Muscle layer of duodenum (tissue), 2 donors: ENCODE measurements around the gene SEMA4B.

Experiments
- H3K27ac ChIP-seq: one replicate; pipeline ENCODE4 v1.7.0; 2013; ENCODE audit warnings: mild to moderate bottlenecking, low read length
- H3K27me3 ChIP-seq: one replicate; pipeline ENCODE4 v1.7.0; 2013; ENCODE audit warnings: low read depth, mild to moderate bottlenecking, control low read depth, low read length
- H3K36me3 ChIP-seq, 2 donors: one replicate each; pipeline ENCODE4 v1.7.0; 2013; ENCODE audit warnings: low read length in 2 of 2, control low read depth in 1 of 2, mild to moderate bottlenecking in 1 of 2; ENCODE audit not compliant: insufficient read depth in 2 of 2, control insufficient read depth in 1 of 2
- H3K4me1 ChIP-seq, 2 donors: one replicate each; pipeline ENCODE4 v1.7.0; 2013; ENCODE audit warnings: low read length in 2 of 2, mild to moderate bottlenecking in 2 of 2, control low read depth in 1 of 2, moderate library complexity in 1 of 2; ENCODE audit not compliant: insufficient read depth in 2 of 2, control insufficient read depth in 1 of 2
- H3K4me3 ChIP-seq, 2 donors: one replicate each; pipeline ENCODE4 v1.7.0; 2013; ENCODE audit warnings: low read length in 2 of 2, low read depth in 1 of 2, mild to moderate bottlenecking in 1 of 2
- H3K9me3 ChIP-seq, 2 donors: one replicate each; pipeline ENCODE4 v1.7.0; 2013; ENCODE audit warnings: low read length in 2 of 2, control low read depth in 1 of 2, mild to moderate bottlenecking in 1 of 2; ENCODE audit not compliant: control insufficient read depth in 1 of 2
- donor health status: healthy.

Gene SEMA4B, protein sequence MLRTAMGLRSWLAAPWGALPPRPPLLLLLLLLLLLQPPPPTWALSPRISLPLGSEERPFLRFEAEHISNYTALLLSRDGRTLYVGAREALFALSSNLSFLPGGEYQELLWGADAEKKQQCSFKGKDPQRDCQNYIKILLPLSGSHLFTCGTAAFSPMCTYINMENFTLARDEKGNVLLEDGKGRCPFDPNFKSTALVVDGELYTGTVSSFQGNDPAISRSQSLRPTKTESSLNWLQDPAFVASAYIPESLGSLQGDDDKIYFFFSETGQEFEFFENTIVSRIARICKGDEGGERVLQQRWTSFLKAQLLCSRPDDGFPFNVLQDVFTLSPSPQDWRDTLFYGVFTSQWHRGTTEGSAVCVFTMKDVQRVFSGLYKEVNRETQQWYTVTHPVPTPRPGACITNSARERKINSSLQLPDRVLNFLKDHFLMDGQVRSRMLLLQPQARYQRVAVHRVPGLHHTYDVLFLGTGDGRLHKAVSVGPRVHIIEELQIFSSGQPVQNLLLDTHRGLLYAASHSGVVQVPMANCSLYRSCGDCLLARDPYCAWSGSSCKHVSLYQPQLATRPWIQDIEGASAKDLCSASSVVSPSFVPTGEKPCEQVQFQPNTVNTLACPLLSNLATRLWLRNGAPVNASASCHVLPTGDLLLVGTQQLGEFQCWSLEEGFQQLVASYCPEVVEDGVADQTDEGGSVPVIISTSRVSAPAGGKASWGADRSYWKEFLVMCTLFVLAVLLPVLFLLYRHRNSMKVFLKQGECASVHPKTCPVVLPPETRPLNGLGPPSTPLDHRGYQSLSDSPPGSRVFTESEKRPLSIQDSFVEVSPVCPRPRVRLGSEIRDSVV

DNA sequence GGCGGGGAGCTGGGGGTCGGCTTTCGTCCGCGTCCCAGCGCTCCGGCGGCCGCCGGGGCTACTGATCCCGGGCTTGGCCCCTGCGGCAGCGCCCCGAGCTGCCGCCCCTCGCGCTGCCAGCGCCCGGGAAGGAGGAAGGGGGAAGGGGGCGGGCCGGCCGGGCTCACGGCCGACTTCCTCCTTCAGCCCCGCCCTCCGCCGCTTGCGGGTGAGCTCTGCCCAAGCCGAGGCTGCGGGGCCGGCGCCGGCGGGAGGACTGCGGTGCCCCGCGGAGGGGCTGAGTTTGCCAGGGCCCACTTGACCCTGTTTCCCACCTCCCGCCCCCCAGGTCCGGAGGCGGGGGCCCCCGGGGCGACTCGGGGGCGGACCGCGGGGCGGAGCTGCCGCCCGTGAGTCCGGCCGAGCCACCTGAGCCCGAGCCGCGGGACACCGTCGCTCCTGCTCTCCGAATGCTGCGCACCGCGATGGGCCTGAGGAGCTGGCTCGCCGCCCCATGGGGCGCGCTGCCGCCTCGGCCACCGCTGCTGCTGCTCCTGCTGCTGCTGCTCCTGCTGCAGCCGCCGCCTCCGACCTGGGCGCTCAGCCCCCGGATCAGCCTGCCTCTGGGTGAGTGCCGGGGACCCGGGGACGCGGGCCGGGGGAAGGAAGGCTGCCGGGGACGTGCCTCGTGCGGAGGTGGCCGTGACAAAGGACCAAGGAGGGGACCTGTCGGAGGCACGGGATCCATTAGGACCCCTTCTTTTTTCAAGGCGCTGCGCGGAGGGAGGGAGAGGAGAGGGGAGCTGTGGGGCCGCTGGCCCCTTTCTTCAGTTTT, at the start of gene SEMA4B:
Gene SEMA4B (plus strand): TSS at position 201 of the 814 bp plus-strand sequence. CDS start 249 bp downstream, at position 450.
- Histone ChIP-seq H3K27ac (peak within 1 kb of the TSS; percentile 16), H3K4me1 (peaks cover 13 to 45% of the 10 kb centered on the region in 2 donors), H3K27me3 (no peaks in the 10 kb centered on the region), H3K9me3 (no peaks in the 10 kb centered on the region), H3K4me3 (peak within 1 kb of the TSS; percentile 74 to 94), H3K36me3 (peaks cover 0 to 14% of the 10 kb centered on the region in 2 donors)

DNA sequence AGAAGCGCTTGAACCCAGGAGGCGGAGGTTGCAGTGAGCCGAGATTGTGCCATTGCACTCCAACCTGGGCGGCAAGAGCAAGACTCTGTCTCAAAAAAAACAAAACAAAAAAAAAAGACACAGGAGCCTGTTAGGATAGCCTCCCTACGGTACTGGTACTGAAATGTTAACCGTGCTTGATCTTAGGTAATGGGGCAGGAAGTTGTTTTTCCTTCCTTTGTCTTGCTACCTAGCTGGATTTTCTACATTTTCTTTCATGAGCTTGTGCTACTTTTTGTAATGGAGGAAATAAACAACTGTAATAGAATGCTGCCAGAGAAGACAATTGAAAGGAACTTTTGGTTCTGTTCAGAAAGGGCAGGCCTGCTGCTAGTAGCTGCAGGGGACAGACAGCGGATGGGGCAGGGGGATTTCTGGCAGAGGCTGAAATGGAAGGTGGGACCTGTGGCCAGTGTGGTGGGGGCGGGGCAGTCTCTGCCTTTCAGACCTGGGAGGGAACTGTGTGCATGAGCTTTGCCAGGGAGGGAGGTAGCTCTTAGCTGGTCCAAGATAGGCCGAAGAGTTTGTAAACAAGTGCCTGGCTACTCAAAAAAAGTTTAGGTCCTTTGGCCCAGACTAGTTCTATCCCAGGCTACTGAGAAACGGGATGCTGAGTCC, 49.0 kb upstream of the SEMA4B start:
- Histone ChIP-seq H3K9me3 (no peaks in the 10 kb centered on the region), H3K4me1 (peaks cover 0 to 8% of the 10 kb centered on the region in 2 donors), H3K27ac (no peak overlapping the region), H3K36me3 (no peaks in the 10 kb centered on the region), H3K27me3 (no peaks in the 10 kb centered on the region), H3K4me3 (no peak overlapping the region)

DNA sequence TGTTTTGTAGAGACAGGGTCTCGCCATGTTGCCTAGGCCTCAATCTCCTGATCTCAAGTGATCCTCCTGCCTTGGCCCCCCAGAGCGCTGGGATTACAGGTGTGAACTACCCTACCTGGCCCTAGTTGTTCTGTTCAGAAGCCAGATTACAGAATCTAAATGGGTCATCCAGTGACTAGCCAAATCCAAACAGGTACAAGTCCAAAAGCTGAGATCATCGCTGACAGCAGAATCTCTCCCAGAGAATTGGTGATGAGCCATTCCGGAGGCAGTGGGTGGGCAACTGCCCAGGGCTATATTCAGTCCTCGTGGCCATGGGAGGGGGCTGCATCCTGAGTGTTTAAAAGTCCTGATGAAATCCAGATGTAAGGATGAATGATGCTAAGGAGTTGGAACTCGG, 47.5 kb upstream of the SEMA4B start:
- Histone ChIP-seq H3K4me3 (no peak overlapping the region), H3K4me1 (peaks cover 0 to 8% of the 10 kb centered on the region in 2 donors), H3K9me3 (no peaks in the 10 kb centered on the region), H3K27me3 (no peaks in the 10 kb centered on the region), H3K36me3 (no peaks in the 10 kb centered on the region), H3K27ac (no peak overlapping the region)

DNA sequence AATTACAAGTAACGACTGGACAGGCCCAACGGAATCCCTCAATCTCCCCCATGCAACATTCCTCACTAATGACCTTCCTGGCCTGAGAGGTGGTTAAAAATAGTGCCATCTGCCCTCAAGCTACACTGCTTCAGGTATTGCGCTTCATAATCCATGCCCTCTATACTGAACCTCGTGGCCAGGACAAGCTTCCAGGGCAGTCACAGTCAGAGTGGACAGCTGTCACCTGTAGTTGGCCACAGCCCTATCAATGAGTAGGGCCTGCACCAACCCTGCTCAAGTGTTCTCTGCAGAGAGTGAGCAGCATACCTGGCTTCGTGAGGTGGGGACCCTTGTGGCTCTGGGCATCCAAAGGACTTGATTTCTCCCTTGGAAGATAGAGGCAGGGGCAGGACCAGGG, 46.9 kb upstream of the SEMA4B start:
- Histone ChIP-seq H3K4me1 (peaks cover 0 to 8% of the 10 kb centered on the region in 2 donors), H3K9me3 (no peaks in the 10 kb centered on the region), H3K4me3 (no peak overlapping the region), H3K36me3 (no peaks in the 10 kb centered on the region), H3K27ac (no peak overlapping the region), H3K27me3 (no peaks in the 10 kb centered on the region)

DNA sequence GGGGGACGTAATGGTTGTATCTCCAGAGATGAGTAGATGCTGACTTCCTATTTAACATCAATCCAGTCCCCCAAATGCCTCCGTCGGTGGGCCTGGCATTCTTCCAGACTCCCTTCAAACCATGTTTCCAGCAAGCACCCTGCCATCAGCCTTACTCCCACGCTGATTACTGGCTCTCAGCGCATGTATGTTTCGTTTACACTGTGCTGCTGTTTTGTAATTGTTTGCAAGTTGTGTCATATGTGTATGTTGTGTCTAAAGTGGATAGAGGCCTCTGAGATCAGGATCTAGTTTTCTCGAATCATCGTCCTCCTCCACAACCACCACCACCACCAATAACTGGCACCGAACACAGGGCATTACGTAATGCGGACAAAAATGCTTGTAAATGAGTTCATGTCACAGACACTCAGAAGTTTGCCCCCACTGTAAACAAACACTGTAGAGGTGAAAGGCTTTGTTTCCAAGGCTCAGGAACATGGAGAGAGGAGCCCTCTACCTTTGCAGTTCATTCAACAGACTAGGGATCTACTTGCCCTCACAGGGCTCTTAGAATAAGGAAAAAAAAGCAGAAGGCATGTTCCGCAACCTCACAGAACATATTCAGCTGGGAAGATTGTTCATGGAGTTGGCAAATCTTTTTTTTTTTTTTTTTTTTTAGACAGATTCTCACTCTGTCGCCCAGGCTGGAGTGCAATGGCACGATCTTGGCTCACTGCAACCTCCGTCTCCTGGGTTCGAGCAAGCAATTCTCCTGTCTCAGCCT, 46.1 kb upstream of the SEMA4B start:
- H3K27me3 ChIP-seq, result no peaks in the 10 kb centered on the region
- H3K4me3 ChIP-seq, result no peak overlapping the region
- H3K4me1 ChIP-seq, result peaks cover 0 to 1% of the 10 kb centered on the region in 2 donors
- H3K27ac ChIP-seq, result peak overlapping the region; percentile 25
- no peaks in the 10 kb centered on the region for H3K9me3 ChIP-seq
- H3K36me3 ChIP-seq, result no peaks in the 10 kb centered on the region

DNA sequence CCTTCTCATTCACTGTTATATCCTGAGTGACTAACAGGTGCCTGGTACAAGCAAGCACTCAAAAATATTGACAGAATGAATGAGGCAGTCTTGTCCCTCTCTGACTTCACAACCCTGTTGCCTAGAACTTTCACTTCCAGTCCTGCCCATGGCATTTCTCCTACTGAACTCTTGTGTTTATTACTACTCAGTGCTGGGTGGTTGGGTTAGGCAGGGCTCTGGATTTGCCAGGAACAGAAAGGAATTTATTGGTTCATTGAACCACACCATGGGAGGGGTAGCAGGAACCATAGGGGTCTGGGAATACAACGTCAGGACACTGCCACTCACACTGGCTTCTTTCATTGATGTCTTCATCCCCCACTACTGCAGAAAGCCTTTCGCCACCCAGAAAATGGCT, 41.9 kb upstream of the SEMA4B start:
- H3K4me3 ChIP-seq, result no peak overlapping the region
- no peaks in the 10 kb centered on the region for H3K4me1 ChIP-seq
- no peaks in the 10 kb centered on the region for H3K36me3 ChIP-seq
- no peaks in the 10 kb centered on the region for H3K27me3 ChIP-seq
- peak overlapping the region; percentile 73 for H3K27ac ChIP-seq
- no peaks in the 10 kb centered on the region for H3K9me3 ChIP-seq

DNA sequence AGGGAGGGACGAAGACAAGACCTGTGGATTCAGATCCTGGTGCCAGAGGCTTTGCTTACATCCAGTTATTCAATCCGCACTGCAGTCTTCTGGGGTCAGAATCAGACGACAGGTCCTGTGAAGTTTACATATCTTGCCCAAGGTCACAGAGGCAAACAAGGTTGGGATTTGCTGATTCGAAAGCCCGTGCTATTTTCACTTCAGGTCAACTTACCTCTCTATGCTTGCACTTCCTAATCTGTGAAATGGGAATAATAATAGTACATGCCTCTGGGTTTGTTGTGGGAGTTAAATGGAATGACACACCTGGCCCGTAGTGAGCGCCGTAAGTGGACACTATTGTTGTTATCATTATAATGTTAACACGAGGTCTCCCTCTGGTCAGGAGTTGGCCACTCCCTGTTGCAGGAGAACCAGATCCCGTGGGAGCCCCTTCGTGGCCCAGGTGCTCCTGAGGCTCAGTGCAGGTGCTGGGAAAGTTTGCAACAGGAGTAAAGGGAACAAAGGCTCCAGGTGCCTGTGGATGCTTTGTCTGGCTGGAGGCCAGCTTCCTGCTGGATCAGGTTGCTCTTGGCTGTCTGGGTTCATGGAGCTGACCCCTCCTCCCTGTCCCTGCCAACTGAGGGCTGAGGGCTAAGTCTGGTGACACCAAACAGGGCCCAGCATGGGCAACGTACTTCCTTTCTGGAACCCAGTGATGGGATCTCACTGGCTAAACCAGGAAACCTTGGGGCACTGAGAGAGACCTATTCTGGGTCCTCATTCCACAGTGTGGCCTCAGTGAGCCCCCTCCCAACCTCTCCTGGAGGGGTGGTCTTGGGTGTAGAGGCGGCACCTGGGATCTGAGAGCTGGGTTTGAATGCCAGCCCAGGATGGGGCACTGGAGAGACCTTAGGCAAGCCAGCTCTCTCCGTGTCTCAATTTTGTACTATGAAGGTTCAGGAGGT, 40.1 kb upstream of the SEMA4B start:
- Histone ChIP-seq H3K4me3 (no peak overlapping the region), H3K27me3 (no peaks in the 10 kb centered on the region), H3K27ac (peak overlapping the region; percentile 68), H3K4me1 (peaks cover 0 to 6% of the 10 kb centered on the region in 2 donors), H3K36me3 (no peaks in the 10 kb centered on the region), H3K9me3 (no peaks in the 10 kb centered on the region)

DNA sequence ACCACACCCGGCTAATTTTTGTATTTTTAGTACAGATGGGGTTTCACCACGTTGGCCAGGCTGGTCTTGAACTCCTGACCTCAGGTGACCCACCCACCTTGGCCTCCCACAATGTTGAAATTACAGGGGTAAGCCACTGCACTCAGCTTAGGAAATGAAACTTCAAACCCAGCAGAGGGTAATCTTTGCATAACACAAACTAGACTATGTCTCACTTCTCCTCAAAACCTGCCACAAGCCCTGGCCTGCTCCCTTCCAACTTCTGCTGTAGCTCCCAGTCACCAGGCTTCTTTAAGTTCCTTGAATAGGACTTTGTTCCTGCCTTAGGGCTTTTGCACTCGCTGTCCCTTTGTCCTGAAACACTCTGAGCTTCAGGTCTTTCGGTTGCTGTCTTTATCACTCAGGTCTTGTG, 39.2 kb upstream of the SEMA4B start:
- Histone ChIP-seq H3K36me3 (no peaks in the 10 kb centered on the region), H3K4me3 (no peak overlapping the region), H3K27ac (peak overlapping the region; percentile 60), H3K4me1 (peaks cover 0 to 9% of the 10 kb centered on the region in 2 donors), H3K9me3 (no peaks in the 10 kb centered on the region), H3K27me3 (no peaks in the 10 kb centered on the region)

DNA sequence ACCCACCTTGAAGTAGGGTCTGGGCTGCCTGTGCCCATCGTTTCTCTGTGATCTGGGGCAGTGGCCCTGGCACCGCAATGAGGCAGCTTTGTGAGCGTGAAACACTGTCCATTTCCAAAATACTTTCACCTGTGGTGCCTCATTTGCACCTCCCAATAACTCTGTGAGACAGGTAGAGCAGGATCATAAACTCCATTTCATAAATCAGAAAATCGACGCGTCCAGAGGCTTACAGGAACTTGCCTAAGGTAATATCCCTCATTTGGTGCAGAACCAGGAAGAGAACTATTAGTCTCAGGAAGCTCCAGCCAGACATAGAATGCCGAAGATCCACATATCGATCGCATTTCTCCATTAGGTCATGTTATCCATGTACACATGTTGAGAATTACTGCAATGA, 38.2 kb upstream of the SEMA4B start:
- Histone ChIP-seq H3K4me1 (peaks cover 0 to 9% of the 10 kb centered on the region in 2 donors), H3K4me3 (no peak overlapping the region), H3K27ac (no peak overlapping the region), H3K36me3 (no peaks in the 10 kb centered on the region), H3K27me3 (no peaks in the 10 kb centered on the region), H3K9me3 (no peaks in the 10 kb centered on the region)
